ENCODE measurements around the gene ERGIC1.
"Not testable (repeated sequence)": the region's sequence is repeated elsewhere in the genome, so short reads cannot be mapped to it uniquely, and the experiment has no call there.

Gene ERGIC1

DNA sequence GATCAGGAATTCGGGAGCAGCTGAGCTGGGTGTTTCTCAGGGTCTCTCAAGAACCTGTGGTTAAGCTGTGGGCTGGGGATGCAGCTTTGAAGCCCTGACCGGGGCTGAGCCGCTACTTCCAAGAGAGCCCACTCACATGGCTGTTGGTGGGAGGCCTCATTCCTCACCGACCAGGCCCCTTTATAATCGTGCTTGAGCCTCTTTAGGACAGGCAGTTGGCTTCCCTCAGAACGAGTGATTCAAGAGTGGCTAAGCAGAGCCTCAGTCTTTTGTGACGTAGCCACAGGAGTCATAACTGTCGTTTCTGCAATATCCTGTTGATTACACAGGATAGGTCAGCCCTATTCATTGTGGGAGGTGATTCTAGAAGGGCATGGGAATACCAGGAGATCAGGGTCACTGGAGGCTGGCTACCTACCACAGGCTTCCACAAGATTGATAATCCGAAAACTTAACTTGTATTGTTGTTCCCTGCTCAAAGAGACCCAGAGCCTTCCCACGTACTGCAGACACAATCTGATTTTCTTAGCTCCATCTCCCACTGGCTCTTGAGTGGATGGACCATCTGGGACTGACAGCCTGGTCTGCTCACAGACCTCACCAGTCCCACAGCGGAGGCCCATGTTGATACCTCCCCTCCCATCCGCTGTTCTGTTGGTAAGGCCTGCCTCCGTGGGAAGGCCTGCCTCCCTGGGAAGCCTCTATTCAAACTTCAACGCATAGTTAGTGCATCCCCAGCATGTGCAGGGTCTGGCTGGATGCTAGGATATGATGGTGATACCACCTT is 3.0 kb upstream of the ERGIC1 start:
- no peak for DNase-seq

DNA sequence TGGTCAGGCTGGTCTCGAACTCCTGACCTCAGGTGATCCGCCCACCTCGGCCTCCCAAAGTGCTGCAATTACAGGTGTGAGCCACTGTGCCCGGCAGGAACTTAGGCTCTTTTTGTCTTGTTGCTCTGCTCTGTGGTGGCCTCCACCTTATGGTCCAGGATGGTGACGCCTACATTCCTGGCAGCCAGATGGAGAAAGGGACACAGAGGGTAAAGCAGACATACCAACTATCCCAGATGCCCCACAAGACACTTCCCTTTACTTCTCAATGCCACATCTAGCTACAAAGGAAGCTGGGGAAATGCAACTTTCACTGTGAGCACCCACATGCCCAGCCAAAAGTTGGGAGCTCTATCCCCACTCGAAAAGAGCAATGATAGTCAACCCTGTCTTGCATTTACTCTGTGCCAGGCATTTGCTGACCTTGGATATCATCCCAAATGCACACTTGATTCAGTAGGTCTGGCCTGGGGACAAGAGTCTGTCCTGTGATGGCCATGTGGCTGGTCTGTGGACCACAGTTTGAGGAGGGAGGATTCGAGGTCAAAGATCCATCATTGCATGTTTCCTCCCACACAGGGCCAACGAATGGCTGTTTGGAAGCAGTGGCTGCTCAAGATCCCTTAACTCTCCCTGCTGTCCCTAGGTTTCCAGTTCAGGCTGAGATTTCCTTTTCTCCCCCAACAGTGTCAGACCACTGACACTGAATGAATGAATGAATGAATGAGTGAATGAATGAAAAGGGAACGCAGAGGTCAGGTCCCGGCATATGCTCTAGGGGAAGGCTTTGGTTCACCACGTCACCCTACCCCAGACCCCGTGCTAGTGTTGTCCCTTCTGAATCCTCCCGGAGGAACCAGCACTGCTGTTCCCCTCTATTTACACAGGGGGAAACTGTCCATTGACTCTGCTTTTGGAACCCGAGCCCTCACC is 1.4 kb upstream of the ERGIC1 start:
- DNase-seq: no peak

DNA sequence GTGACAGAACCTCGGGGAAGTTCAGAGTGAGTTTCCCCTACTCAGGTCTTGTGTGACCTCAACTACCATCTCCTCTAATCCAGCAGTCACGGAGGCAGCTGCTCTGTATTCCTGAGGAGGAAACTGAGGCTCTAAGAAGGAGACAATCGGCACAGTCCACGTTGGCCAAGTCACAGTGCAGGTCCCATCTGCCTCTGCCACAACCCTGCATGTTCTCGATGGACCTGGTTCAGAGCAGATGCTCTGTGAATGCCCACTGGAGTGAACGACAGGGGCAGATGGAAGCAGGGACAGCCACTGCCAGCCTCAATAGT is 722 bp upstream of the ERGIC1 start:
- DNase-seq: no peak

DNA sequence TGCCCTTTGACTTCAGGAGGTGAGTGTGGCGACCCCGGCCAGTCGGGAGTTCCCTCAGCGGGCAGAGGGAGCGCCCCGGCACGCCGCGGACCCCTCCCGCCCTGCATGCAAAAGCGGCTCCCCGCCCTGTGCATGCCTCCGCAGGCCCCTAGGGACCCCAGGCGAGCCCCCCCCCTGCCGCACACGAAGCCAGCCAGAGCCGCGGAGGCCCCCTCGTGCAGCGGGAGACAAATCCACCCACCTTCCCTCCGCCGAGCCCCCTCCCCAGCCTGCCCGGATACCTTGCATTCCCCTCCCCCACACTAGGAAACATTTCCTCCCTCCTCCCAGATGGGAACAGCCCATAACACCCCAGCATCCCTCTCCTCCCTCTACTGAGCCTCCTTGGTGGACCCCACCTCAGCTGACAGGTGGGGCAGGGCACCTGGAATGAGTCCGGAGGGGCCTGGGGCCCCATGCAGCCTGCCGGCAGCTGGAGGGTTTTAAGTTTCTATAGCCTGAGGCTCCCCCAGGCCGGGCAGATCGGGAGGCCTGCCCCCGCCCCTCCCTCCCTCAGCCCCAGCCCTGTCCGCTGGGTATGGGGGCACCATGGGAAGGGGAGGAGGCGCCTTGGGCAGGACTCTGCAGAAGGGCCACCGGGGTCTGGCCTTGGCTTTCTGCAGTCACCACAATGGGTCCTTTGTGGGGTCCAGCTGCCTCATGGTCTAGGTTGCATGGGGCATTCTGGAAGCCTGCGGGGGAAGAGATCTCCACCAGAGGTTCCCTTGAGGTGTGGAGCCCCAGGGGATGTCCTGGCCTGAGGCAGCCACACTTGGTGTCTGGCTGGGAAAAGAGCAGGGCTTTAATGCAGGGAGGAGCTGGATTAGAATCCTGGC is 601 bp downstream of the ERGIC1 start:
- DNase-seq: no peak

DNA sequence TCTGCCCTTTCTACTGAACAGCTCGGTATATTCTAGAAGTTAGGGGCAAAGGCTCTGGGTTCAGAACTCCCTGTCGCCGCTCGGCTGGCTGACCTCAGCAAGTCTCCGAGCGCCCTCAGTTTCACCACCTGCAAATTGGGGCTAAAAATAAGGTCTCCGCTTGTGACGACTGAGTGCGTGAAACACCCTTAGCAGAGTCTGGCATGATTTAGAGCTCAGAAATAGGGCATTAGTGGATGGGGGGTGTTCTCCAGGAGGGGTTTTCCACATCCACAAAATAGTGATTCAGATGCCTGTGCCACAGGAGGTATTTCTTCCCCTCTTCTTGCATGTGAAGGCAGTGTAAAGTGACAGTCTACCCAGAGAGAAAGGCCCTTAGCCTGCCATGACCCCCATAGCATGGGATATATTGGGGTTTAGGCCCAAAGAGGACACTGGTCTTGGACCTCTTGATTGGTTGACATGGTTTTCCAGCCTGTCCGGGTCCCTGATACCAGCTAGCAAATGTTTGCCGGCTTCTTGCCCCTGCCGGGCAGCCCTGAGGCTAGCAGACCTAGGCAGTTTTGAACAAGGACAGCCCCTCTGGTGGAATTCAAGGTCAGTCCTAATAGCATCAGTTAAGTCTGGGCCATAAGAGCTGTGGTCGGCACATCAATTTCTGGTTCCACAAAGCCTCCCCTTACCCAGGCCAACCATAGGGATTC is 1.4 kb downstream of the ERGIC1 start:
- no peak for DNase-seq

DNA sequence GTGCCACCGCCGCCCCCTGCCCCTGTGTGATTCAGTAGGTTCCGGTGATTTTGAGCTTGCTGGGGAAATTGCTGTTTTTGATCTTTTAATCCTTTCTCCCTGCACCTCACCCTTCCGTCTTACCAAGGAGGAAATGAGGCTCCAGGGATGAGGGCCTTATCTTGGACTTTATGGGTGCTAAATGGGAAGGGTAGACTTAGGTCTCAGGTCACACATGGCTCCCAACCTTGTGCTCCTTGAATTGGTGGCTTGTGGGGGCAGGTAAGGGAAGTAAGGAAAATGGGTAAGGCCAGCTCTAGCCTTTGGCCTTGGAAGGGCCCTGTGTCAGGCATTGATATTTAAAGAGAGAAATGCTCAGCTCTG is 1.9 kb downstream of the ERGIC1 start:
- DNase-seq: no peak

DNA sequence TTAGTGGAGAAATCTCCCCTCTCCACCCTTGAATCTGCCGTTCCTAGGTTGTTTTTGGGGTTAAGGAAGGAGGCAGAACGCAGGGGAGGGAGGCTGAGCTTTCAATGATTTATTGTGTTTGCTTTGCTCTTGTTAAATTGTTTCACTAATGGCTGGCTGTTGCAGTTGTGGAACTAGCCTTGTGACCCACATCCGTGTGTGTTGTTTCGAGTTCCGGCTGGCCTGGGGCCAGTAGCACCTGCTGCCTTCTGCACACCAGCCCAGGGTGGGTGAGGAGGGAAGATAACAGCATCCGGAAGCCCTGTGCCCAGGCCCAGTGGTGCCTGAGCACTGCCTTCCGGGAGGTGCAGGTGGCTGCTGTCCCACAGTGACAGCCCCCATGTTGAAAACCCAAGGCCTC is 3.6 kb downstream of the ERGIC1 start:
- no peak for DNase-seq

DNA sequence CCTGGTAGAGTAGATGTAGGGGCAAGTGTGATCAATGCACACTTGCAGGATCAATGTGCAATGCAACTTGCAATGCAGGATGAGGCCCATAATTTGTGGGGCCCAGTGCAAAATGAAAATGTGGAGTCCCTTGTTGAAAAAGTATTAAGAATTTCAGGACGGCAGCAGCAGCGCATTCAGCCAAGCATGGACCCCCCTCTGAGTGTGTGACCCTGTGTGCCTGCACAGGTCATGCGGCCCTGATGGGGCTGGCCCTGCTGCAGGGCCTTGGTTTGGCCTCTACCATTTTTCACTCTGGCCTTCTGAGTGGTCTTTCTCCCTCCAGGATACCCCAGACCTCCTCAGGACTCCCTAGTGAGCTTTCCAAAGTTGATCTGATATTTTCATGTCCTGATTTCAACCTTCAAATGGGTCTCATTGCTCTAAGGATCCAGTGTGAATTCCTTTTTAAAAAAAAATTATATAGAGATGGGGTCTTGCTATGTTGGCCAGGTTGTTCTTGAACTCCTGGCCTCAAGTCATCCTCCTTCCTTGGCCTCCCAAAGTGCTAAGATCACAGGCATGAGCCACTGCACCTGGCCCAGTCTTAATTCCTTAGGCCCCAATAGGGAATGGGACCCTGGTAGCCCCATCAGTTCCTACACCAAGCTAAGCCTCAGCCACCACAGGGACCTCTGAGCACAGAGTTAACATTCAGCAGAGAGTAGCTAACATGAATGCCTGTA is 4.3 kb downstream of the ERGIC1 start:
- no peak for DNase-seq

DNA sequence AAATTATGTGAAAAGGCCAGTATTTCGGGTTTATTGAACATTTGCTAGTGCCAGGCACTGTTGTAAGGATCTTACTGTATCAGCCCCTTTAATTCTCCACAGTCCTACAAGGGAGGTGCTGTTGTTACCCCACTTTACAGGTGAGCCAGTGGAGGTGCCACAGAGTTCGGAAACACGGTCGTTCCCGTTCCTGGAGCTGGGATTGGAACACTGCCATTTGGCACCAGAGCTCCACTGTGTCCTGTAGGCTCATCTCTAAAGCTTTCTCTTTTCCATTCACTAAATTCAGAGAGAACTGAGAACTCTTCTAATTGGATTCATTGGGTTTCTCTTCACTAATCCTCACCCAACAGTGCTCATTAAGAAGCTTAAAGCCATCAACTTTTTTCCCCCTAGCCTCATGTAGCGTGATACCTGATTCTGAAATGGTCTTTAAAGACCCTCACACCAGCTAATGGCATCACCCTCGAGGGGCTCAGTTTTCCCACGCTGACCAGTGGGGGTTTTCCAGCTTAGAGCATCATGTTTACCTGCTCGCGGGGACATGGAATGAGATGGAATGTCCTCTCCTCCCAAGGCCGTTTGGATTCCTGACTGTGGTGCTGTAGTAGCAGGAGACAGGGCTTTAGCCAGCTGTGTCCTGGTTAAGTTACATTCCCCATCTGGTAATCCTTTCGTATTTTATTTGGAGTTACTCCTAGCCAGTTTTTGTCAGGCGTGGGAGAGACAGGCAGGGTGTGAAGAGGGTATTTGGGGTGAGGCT is 5.8 kb downstream of the ERGIC1 start:
- no peak for DNase-seq

DNA sequence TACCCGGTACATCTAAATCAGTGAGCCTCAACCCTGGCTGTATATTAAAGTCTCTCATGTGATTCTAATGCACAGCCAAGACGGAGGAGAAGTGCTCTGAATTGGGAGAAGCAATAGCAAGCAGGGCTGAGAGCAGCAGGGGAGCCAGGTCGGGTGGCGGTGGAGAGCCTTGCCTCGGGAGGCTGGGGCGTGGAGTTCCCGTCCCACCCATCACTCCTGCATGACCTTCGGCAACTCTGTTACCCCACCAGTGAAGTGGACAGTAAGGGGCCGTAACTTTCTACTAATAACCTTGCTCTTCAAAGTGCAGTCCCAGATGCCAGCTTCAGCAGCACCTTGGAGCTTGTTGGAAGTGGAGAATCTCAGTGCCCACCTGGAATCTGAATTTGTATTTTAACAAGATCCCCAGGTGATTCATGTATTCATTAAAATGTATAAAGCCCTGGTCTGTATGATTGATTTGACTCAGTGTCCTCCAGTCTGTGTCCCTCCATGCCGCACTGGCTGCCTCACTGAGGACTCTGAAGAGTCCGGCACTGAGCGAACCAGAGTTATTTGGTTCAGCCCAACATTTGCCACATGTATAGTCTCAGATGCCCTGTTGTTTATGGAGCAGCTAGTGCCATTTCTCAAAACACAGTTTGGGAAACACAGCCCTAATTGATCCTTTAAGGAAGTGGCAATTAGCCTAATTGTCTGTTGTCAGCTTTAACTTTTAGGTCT is 6.5 kb downstream of the ERGIC1 start:
- no peak for DNase-seq

DNA sequence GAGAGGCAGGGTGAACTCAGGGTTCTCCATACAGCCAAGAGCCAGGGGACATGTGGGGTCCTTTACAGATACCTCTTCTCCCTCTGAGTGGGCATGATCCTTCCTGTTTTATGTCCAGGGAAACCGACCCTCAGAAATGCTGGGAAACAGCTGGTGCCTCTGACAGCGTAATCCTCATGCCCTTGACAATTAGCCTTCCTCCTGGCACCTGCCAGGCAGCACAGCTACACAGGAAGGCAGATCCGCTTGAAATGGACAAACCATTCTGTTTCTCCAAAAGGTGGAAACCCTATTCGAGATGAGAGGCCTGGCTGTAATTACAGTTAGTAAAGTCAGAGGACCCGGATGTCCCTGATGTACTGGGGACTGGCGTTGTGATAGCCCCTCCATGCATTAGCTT is 7.2 kb downstream of the ERGIC1 start:
- no peak for DNase-seq

DNA sequence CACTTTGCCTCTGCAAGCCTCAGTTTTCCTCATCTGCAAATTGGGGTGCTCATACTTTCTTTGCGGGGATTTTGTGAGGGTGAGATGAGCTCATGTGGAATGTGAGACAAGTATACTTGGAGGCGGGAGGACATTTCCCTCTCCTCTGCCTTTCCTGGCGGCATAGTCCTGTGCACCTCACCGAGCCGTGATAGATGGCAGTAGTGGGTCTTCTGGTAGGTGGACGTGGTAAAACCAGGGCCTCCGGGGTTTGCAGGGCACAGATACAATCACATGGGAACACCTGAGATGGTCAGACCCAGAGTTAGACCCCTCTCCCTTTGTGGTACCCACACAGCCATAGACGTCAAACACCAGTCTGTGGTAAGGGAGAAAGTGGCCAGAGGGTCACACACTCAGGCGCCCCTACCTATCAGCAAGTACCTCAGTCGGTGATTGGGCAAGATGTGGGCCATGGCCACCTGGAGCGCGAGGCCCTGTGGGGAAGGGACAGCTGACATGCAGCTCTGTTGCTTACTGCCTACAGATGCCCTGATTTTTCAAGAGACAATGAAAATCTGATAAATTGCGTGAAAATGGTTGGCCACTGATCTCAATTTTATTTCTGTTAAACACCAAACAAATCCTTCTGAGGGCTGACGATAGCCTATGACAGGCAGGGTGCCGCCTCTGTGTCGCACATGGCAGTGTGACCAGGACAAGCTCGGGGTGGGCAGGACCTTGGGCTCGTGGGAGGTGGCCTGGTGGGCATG is 9.9 kb downstream of the ERGIC1 start:
- DNase-seq: no peak

DNA sequence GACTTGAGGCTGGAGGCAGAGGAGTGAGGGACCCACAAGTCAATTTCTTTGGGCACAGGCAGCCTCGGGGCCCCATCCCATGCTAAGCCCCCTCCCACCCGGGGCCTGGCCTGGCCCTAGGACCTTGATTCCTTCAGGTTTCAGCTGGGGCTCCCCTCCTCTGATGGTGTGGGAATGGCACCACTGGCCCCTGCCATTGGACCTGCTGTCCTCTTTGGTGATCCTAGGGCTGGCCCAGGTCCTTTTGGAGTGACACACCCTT is 10.5 kb downstream of the ERGIC1 start:
- DNase-seq: no peak

DNA sequence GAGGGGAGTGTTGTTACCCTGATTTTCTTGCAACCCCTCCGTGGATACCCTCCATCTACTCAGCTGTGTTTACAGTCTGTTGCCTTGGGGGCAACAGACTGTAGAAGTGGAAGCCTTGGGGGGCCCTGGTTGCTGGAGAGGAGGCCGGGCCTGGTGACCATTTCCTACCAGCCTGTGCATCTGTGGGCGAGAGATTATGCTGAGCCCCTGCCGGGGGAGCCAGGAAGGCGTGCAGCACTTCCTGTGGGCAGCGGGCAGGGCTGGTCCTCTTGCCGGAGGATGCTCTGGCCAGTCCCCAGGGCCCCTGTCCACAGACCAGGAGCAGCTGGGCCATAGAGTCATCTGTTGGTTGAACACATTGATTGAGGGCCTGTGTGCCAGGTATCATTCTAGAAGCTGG is 11.1 kb downstream of the ERGIC1 start:
- no peak for DNase-seq

DNA sequence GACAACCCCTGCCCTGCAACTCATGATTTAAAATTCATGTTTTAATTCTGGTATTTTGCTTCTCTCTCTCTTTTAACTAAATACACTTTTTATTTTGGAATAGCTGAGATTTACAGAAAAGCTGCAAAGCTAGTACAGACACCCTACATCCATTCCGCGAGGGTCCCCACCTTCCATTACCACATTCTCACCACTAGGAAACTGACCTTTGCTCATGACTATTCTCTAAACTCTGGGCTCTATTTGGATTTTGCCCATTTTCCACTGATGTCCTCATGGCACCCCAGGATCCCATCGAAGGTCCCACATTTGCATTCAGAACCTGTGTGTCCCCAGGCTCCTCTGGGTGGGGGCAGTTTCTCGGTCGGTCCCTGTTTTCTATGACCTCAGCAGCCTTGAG is 11.5 kb downstream of the ERGIC1 start:
- no peak for DNase-seq

DNA sequence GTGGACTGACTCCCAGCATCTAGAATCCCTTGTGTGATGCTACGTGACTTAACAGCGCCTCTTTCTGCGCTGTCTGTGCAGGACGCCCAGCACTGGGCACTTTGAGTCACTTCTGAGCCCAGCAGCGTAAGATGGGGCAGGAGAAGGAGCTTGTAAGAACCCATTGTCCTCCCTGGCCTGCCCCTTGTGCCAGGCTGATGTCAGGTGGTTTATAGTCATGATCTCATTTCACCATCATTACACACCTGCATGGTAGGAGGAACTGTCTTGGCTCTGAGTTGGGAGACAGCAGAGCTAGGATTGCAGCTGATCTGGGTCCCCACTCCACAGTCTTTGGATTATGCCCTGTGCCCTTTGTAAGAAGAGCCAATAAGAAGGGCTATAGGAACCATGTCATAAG is 12.2 kb downstream of the ERGIC1 start:
- DNase-seq: no peak

DNA sequence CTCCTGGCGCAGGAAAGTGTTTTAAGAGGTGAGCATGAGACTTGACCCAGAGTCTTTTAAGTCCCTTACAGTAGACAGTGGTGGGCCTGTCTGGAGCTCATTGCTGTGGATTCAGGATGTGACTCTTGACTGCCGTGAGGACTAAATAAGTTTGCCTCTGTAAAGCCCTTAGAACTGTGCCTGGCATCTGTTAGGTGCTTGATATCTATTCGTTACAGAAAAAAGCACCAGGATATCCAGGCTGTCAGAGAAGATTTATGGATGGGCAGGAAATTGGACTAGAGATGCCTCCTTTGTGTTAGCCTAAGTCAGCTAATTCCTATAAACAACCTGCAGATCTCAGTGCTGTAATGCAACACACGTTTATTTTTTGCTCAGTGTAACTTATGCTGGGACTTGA is 12.6 kb downstream of the ERGIC1 start:
- no peak for DNase-seq

DNA sequence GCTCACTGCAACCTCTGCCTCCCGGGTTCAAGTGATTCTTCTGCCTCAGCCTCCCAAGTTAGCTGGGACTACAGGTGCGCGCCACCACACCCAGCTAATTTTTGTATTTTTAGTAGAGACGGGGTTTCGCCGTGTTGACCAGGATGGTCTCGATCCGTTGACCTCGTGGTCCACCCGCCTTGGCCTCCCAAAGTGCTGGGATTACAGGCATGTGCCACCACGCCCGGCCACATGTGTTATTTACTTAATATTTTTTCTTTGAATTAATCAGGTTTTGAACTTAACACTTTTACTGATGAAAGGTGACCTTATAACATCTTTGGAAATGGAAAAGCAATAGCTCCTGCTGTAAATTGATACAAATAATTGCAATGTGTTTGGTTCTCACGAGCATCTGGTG is 13.5 kb downstream of the ERGIC1 start:
- DNase-seq: not testable (repeated sequence)

DNA sequence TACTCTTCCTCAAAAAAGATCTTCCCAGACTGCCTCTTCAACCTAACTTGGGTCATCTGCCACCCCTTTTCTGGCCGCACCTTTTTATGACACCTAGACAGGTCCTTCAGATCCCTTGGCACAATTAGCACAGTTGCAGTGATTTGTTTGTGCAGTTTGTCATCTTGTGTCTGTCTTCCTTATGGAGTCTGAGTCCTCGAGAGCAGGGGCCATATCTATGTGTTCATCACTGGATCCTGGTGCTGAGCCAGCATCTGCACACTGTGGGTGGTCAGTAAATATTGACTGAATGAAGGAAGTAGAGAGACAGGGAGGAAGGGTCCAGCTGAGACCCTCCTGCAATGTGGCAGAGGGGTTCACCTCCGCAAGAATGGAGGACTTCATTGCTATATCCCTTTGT is 14.4 kb downstream of the ERGIC1 start:
- DNase-seq: no peak
